Hippocampal formation (tissue), 2 donors: ENCODE data around the gene ACVR1B.

ENCODE experiments used
- DNase-seq, 2 donors: peaks; one replicate each; lab custom pipeline; 2025; lab: John Stamatoyannopoulos, UW

ACVR1B gene

DNA sequence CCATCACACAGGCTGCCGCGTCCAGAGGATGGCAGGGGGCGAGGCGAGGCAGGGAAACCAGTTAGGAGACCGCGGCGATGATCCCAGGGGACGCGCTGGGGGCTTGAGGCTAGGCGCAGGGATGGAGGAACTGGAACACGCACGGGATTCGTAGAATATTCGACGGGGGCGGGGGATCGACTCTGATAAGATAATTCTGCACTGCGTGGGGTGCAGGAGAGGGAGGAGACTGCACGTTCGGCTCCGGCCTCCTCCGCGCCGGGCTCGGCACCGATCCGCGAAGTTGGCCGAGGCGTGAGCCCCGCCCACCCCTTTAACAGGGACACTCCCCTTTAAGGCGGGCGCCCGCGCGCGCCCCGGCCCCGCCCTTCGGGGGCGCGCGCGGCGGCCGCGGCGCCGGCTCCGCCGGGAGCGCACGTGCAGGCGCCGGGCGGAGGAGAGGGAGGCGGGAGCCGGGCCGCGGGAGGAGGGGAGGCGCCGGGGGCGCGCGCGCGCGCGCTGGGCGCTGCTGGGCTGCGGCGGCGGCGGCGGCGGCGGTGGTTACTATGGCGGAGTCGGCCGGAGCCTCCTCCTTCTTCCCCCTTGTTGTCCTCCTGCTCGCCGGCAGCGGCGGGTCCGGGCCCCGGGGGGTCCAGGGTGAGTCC, at the start of gene ACVR1B:
Gene ACVR1B, plus strand, starts transcription at position 501 of the 644 bp plus-strand sequence. Its CDS starts 45 bp downstream, at position 546.
- peak; percentile 81 to 83 for DNase-seq

DNA sequence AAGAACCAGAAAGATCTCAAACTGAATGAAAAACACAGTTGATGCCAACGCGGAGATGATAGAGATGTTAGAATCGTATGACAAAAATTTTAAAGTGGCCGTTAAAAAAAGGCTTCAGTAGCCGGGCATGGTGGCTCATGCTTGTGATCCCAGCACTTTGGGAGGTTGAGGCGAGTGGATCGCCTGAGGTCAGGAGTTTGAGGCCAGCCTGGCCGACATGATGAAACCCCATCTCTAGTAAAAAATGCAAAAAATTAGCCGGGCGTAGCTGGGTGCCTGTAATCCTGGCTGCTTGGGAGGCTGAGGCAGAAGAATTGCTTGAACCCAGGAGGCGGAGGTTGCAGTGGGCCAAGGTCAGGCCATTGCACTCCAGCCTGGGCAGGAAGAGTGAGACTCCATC, 49.6 kb upstream of the ACVR1B start:
- DNase-seq = no peak

DNA sequence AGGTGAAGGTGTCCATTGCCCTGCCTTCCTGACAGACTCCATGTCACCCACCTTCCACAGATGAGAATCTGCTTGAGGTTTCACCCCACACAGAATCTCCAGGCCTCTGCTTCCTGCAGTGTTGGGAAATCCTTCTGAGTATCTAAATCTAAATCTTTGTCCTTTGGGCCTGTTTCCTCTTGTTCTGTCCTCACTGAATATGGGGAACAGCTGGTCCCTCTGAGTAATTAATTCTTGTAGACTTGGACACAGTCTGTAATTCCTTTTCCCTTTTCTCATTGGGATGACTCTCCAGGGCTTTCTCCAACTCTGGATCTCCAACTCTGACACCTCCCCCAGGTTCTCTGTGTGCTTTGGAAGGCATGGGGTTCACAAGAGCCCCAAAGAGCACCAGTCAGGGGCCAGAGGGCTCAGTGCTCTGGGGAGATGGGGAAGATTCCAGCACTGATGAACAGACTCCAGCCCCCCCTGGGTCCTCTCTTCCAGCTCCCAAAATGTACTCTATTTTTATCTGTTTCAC, 46.5 kb upstream of the ACVR1B start:
- DNase-seq = no peak

DNA sequence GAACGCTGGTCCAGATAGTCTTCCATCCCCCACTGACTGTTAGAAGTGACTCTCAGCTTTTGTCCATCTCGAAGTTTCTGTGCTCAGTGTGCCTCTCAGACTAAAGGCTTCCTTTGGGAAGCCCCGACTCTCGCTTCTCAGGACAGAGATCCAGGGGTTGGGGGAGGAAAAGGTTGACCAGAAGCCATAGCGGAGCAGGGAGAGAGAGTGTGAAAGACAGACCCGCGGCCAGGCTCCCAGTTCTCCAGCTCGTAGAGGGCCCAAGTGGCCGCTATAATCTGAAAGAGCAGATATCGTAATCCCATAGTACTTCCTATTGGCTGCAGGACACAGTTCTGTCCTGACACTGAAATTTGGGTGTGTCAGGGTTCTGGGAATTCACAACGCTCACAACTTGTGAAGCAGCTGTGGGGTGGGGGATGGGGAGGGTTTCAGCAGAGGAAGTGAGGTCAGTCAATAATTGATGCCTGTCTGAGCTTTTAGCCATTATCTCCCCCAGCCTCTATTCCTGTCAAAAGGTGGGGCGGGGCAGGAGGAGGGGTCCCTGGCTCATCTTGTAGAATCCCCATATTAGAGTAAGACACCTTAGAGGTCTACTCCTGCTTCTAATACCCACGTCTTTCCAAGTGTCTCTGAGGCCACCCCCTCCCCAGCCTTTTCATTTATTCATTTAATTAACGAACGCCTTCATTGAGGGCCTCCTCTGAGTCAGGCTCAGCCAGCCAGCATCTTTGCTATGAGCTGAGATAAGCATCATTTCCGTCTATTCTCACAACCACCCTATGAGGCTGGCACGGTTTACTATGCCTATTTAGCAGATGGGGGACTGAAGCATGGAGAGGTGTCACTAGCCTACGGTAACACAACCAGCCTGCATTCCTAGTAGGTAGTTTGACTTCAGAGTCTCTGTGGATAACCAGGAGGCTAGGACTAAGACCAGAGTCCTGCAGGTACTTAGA, 45.7 kb upstream of the ACVR1B start:
- no peak for DNase-seq

DNA sequence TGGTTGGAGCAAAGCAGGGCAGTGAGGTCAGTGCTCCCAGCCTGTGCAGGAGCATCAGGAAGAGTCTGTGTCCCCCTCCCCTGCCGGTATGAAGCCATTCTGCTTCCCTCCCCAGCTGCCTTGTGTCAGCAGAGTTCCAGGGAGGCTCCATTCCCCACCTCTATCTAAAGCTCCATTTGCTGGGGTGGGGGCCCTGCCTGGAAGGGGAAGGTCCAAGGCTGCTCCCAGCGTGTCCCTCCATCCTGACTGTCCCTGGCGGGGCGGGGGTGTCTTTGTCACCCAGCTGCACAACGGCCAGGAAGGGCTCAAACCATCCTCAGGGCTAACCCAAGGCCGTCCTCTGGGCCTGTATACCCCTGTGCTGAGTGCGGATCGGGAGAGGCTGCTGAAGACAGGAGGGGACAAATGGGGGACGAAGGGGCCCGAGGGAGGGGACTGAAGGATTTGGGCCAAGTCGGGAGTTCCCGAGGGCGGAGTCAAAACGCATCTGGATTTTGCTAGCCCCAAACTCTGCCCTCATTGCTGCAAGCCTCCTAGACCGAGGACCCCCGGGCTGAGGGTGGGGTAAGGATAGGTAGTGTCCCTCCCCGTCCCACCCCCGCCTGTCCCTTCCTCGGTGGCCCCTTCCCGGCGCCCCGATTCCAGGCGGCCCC, 44.9 kb upstream of the ACVR1B start:
- DNase-seq = no peak

DNA sequence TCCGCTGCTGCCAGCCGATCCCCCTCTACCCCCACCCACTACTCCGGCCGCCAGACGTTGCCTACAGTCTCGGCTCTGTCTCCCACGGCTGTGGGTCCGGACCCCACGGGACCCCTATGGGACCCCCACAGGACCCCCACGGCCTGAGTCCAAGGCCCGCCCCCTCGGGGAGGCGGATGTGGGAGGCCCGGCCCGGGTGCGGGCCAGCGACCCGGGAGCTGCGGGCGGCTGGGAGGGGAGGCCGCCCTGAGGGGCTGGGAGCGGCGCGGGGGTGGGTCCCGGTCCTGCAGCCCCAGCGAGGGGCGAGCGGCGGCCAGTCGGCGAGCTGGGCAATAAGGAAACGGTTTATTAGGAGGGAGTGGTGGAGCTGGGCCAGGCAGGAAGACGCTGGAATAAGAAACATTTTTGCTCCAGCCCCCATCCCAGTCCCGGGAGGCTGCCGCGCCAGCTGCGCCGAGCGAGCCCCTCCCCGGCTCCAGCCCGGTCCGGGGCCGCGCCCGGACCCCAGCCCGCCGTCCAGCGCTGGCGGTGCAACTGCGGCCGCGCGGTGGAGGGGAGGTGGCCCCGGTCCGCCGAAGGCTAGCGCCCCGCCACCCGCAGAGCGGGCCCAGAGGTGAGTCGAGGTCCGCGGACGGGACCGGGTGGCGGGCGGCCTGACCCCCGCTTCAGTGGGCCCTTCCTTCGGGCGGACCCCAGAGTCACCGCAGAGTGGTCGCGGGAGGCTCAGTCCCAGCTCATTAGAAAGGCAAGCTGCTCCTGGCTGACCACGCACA, 44.2 kb upstream of the ACVR1B start, which contains the start of gene ACVRL1:
Gene ACVRL1, plus strand, starts transcription at position 422 of the 773 bp plus-strand sequence. CDS start 4,971 bp downstream, outside the sequence.
- no peak for DNase-seq

DNA sequence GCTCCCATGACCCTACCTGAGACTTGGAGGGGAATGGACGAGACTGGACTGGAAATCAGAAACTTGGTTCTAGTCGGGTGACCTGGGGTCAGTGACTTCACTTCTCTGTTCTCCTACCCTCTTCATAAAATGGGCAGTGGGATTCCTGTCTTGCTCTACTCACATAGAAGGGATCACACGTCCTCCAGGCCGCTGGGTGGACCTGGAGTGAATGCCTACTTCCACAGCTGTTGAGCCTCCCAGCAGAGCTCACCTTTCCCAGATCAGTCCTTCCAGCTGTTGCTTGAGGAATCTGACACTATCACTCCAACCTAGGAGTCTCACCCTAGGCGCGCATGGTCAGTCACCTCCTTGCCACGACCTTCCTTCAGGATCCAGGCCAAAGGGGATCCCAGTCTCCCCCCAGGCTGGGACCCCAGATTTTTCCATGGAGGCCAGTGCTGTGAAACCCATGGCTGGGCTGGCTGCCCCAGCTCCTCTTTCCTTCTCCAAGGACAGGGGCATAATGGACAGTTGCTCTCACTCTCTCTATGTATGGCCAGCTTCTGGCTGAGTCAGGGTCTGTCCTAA, 43.6 kb upstream of the ACVR1B start:
- DNase-seq = no peak

DNA sequence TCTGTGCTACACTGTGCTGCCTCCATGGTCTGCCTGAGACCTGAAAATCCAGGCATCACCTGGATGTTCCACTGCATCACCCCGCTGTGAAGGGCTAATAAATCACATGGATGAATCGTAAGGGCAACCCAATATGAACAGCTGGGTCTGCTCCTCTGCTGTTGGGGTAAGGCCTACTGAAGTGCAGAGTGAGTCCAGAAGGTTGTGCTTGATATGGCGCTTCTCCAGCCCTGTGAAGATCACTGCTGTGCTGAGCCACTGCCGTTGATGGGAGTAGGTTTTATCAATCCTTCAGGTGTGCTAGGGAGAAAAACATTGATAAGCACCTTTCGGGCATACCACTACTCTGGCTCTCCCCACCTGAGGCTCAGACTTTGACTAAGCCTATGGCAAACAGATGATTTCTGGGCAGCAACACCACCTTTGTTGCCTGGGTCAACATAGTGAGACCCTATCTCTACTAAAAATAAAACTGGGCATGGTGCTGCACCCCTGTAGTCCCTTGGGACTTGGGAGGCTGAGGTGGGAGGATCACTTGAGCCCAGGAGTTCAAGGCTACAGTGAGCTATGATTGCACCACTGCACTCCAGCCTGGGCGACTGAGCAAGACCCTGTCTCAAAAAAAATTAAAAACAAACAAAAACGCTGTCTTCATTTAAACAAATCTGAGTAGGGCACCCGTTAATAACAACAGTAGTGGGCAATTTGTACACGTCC, 42.5 kb upstream of the ACVR1B start:
- DNase-seq = no peak

DNA sequence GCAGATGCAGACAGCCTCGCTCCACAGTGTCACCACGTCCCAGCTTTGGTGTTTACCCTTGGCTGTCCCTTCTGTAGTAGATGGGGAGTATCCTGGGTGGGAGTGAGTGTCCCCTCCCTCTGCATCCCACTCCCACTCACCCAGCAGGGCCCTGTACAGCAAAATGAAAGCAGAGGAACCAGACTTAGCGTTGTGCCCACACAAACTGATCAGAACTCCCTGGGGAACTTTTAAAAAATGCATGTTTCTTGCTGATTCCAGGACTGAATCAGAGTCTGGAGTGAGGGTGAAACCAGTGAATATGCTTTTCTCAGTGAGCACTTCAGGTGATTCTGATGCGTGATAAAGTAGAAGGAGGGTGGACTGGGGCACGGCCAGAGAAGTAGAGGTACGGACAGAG, 41.3 kb upstream of the ACVR1B start:
- no peak for DNase-seq

DNA sequence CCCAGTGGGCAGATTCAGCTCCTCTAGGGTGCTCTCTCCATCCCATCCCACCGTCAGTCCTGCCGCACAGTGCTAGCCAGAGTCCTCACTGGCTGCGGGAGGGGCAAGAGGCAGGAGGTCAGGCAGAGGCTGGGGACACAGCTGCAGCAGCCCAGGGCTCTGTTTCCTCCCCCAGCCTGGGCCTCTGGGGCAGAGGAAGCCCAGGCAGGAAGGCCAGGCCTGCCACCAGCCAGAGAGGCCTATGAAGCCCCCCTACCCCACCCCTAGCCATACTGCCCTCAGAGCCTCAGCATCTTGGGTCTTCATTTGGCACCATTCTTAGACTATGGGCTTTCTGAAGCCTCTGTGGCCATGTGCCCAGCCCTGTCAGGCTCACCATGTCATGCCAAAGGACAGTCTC, 40.8 kb upstream of the ACVR1B start:
- no peak for DNase-seq

DNA sequence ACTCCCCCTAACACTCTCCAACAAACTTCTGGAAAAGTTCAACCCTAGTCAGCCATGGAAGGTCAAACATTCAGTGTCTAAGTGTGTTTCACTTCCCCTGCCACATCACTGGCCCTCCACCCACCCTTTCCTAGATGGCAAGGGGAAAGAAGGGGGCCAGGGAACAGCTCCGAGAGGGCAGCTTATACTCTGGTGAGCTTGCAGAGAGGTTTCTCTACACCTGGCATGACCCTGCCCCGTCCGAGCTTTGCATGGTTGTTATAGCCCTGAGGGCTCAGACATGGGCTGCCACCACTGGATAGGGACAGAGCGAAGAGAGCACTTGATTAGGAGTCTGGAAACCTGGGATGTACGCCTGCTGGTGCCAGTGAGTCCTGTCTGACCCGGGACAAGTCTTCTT, 40.2 kb upstream of the ACVR1B start:
- DNase-seq = no peak

DNA sequence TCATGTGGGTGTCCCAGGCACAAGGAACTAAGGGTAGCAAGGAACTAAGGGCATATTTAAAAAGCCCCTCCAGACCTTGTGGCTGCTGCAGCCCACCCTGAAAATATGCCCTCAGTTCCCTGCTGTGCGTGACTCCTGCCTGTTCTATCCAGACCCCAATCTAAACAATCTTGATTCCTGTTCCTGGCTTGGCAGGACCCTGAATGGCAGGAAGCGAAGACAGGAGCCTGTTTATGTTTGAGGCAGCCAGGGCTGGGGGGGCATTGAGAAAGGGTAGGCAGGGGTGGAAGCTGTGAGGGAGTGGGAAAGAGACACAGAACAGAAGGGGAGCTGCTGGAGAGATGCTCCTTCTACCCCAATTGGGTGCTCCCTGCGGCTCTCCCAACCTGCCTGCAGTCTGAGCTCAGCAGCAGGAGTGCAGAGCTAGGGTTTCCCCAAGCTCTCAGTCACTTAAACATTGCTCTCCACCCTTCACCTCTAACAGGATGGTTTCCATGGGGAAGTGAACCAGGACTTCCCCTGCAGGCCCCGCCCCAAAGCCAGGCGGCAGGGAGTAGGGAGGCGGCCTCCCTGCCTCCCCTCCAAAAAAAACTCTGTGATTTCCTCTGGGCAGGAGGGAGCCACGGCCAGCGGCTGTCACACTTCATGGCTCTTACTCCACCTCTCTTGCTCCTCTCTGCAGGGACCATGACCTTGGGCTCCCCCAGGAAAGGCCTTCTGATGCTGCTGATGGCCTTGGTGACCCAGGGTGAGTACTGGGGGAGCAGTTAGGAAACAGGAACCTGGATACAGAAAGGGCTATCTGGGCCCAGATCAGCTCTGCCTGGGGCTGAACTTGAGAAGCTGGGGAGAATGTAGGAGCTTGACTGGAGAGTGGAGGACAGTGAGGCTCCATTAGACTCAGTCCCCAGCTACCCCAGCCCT, 39.4 kb upstream of the ACVR1B start:
- DNase-seq = no peak

DNA sequence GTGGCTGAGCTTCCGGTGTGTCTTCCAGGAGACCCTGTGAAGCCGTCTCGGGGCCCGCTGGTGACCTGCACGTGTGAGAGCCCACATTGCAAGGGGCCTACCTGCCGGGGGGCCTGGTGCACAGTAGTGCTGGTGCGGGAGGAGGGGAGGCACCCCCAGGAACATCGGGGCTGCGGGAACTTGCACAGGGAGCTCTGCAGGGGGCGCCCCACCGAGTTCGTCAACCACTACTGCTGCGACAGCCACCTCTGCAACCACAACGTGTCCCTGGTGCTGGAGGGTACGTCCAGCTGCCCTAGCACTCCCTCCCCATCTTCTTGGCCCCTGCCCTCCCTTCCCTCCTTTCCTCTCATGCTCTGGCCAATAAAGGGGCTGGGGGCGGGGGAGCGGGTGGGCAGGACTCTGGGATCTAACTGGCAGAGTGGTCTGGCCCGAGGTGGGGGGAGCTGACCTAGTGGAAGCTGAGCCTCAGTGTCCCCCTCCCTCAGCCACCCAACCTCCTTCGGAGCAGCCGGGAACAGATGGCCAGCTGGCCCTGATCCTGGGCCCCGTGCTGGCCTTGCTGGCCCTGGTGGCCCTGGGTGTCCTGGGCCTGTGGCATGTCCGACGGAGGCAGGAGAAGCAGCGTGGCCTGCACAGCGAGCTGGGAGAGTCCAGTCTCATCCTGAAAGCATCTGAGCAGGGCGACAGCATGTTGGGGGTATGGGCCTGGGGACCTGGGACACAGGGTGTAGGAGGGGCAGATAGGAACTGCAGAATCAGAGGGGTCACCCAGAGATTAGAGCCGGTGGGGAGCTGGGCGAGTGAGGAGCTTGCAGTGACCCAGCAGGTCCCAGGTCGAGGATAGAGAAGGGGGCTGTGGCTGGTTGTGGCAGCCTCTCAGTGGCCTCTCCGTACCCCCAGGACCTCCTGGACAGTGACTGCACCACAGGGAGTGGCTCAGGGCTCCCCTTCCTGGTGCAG, 38.1 kb upstream of the ACVR1B start:
- DNase-seq = no peak

DNA sequence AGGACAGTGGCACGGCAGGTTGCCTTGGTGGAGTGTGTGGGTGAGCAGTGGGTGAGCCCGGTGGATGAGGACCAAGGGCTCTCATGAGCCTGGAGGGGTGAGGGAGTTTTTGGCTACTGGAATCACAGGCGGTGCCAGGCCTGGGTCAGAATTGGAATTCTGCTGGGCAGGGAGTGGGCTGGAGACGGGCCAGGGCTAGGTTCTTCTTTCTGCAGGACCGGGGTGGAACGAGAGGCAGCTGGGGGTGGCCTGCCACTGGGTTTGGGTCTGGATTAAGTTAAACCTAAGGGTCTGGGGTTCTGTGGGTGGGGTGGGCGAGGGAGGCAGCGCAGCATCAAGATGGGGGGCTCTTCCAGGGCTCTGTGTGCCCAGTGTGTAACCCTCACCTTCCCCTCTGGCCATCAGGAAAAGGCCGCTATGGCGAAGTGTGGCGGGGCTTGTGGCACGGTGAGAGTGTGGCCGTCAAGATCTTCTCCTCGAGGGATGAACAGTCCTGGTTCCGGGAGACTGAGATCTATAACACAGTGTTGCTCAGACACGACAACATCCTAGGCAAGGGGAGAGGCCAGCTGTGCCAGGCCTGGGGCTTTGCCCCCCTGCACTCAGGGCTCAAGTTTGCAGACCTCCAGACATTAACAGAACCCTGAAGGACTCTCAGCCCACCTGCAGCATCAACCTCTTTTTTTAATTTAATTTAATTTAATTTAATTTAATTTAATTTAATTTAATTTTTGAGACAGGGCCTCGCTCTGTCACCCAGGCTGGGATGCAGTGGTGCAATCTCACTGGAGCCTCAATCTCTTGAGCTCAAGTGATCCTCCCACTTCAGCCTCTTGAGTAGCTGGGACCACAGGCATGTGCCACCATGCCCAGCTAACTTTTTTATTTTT, 37.2 kb upstream of the ACVR1B start:
- no peak for DNase-seq

DNA sequence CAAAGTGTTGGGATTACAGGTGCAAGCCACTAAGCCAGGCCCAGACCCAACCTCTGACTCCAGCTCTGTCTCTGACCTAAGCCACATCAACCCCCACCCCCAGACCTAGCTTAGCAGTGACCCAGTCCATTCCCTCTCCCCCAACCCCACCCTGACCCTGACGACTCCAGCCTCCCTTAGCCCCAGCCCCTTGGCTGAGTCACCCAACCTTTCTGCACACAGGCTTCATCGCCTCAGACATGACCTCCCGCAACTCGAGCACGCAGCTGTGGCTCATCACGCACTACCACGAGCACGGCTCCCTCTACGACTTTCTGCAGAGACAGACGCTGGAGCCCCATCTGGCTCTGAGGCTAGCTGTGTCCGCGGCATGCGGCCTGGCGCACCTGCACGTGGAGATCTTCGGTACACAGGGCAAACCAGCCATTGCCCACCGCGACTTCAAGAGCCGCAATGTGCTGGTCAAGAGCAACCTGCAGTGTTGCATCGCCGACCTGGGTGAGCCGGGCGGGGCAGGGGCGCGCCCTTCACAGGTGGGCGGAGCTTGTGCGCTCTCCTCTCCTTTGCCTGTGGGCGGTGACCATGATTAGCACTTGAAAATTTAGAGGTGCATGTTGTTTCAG, 36.4 kb upstream of the ACVR1B start:
- DNase-seq = no peak

DNA sequence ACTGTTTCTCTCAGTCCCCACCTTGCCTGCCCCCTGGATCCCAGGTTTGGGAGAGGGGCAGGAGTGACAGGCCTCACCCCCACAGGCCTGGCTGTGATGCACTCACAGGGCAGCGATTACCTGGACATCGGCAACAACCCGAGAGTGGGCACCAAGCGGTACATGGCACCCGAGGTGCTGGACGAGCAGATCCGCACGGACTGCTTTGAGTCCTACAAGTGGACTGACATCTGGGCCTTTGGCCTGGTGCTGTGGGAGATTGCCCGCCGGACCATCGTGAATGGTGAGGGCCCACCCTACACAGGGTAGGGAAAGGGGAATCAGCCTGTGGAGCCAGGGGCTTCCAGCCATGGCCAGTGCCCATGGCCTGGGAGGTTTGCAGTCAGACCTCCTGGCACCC, 35.5 kb upstream of the ACVR1B start:
- DNase-seq = no peak
